ENCODE results near the gene ACSL1.

Gene ACSL1

DNA sequence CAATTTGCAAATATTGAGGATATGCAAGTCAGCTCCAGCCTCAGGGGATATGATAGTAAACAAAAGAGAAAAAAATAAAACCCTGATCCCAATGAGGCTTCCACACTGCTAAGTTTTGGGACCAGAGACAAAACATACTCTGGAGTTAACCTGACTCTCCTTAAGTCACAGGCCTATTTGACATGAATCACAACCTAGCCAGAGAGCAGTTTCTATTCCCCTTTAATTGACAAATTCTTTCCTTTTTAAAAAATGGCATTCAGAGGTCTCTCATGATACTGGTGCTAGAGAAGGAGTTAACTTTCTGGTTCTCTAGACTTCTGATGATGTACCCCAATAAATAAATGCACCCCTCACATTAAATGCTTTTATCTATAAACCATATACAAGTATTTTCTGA, 8.8 kb downstream of the ACSL1 start:
- ChIA-PET CTCF (no interaction called here), POLR2A (no interaction called here)
- no peak for TF ChIP-seq ZNF121 (tag by site-specific recombination; IDR thresholded peaks at IDR 0.05)
- TF ChIP-seq, protein P1, sequence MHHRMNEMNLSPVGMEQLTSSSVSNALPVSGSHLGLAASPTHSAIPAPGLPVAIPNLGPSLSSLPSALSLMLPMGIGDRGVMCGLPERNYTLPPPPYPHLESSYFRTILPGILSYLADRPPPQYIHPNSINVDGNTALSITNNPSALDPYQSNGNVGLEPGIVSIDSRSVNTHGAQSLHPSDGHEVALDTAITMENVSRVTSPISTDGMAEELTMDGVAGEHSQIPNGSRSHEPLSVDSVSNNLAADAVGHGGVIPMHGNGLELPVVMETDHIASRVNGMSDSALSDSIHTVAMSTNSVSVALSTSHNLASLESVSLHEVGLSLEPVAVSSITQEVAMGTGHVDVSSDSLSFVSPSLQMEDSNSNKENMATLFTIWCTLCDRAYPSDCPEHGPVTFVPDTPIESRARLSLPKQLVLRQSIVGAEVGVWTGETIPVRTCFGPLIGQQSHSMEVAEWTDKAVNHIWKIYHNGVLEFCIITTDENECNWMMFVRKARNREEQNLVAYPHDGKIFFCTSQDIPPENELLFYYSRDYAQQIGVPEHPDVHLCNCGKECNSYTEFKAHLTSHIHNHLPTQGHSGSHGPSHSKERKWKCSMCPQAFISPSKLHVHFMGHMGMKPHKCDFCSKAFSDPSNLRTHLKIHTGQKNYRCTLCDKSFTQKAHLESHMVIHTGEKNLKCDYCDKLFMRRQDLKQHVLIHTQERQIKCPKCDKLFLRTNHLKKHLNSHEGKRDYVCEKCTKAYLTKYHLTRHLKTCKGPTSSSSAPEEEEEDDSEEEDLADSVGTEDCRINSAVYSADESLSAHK (tag by site-specific recombination; IDR thresholded peaks at IDR 0.05): peak; percentile 65
- TF ChIP-seq ZFHX2 (tag by site-specific recombination; conservative IDR thresholded peaks at IDR 0.05): no peak
- TF ChIP-seq, protein P2, sequence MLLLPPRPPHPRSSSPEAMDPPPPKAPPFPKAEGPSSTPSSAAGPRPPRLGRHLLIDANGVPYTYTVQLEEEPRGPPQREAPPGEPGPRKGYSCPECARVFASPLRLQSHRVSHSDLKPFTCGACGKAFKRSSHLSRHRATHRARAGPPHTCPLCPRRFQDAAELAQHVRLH (tag by site-specific recombination; IDR thresholded peaks at IDR 0.05): no peak
- TF ChIP-seq, protein P3, sequence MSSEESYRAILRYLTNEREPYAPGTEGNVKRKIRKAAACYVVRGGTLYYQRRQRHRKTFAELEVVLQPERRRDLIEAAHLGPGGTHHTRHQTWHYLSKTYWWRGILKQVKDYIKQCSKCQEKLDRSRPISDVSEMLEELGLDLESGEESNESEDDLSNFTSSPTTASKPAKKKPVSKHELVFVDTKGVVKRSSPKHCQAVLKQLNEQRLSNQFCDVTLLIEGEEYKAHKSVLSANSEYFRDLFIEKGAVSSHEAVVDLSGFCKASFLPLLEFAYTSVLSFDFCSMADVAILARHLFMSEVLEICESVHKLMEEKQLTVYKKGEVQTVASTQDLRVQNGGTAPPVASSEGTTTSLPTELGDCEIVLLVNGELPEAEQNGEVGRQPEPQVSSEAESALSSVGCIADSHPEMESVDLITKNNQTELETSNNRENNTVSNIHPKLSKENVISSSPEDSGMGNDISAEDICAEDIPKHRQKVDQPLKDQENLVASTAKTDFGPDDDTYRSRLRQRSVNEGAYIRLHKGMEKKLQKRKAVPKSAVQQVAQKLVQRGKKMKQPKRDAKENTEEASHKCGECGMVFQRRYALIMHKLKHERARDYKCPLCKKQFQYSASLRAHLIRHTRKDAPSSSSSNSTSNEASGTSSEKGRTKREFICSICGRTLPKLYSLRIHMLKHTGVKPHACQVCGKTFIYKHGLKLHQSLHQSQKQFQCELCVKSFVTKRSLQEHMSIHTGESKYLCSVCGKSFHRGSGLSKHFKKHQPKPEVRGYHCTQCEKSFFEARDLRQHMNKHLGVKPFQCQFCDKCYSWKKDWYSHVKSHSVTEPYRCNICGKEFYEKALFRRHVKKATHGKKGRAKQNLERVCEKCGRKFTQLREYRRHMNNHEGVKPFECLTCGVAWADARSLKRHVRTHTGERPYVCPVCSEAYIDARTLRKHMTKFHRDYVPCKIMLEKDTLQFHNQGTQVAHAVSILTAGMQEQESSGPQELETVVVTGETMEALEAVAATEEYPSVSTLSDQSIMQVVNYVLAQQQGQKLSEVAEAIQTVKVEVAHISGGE (tag by site-specific recombination; conservative IDR thresholded peaks at IDR 0.05; ENCODE audit: low read depth): no peak
- Histone ChIP-seq H3K36me3 (ENCODE audit: control insufficient read depth in 2 of 2, insufficient read depth in 1 of 2, low read length in 2 of 2) (no peaks in the 10 kb centered on the region), H3K9me3 (ENCODE audit: control insufficient read depth, insufficient read depth, low read depth, low read length) (no peaks in the 10 kb centered on the region), H3K4me1 (ENCODE audit: control insufficient read depth, insufficient read depth, low read length) (peaks cover 17% of the 10 kb centered on the region), H3K4me3 (ENCODE audit: low read depth, low read length) (no peak overlapping the region), H3K27ac (ENCODE audit: extremely low read depth, low read depth, low read length) (no peak overlapping the region)

DNA sequence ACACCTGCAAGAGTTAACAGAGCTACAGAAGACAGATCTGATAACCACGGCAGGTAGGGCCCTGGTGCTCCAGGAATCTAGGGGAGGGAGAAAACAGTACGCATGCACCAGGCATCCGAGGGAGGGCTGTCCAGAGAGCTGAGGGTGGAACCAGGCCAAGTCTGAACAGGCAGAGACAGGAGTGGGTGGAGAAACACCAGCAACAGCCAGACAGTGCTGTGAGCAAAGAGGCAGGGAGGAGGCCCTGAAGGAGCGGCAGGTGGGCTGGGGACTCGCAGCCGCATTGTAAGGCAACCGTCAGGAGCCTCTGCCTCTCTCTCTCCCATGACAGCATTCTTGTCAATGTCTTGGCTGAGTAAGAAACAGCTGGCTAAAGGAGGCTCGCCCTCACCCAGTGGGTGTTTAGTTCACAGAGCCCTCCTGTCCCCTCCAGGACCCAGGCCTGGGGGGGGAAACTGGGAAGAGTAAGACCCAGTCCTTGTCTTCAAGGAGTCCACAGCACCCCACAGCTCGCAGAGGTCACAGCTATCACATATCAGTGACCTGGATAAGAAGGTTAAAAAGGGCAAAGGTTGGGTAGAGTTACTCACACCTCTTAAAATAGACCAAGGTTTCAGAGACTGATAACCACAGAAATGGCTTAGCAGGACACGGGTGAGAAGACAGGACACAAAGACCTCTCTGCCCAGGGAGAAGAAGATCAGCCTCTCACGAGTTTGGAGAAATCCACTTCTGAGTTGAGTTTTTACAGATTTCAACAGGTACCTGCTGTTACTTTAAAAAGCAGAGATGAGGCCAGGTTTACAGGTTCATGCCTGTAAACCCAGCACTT, 10.5 kb downstream of the ACSL1 start:
- Histone ChIP-seq H3K4me1 (ENCODE audit: control insufficient read depth, insufficient read depth, low read length) (peaks cover 18% of the 10 kb centered on the region), H3K27ac (ENCODE audit: extremely low read depth, low read depth, low read length) (no peak overlapping the region; the same call in 1 of the 2 replicates), H3K36me3 (ENCODE audit: control insufficient read depth in 2 of 2, insufficient read depth in 1 of 2, low read length in 2 of 2) (no peaks in the 10 kb centered on the region), H3K9me3 (ENCODE audit: control insufficient read depth, insufficient read depth, low read depth, low read length) (no peaks in the 10 kb centered on the region), H3K4me3 (ENCODE audit: low read depth, low read length) (peak overlapping the region; percentile 11)
- CTCF ChIA-PET: no interaction called here
- POLR2A ChIA-PET: interaction anchor here (1.5 kb wide), 1 partner anchor 82 kb away, joined by 6 read pairs; the partner anchor contains the start of gene CENPU
- TF ChIP-seq ZIC2 (tag by site-specific recombination; IDR thresholded peaks at IDR 0.05) (peak; percentile 33; the same call in 1 of the 2 replicates), SP3 (tag by site-specific recombination; IDR thresholded peaks at IDR 0.05) (peak; percentile 24; the same call in 1 of the 2 replicates), ZSCAN16 (tag by site-specific recombination; IDR thresholded peaks at IDR 0.05) (peak; percentile 59; the same call in 1 of the 2 replicates), ZNF600 (tag by site-specific recombination; IDR thresholded peaks at IDR 0.05) (peak; percentile 58; the same call in 1 of the 2 replicates), ZFHX2 (tag by site-specific recombination; conservative IDR thresholded peaks at IDR 0.05) (peak; percentile 68), ZNF571 (tag by site-specific recombination; IDR thresholded peaks at IDR 0.05) (no peak), ZBTB17 (tag by site-specific recombination; IDR thresholded peaks at IDR 0.05) (peak; percentile 87), BCL11A (tag by site-specific recombination; IDR thresholded peaks at IDR 0.05; ENCODE audit: low read depth) (no peak), GLIS1 (tag by site-specific recombination; IDR thresholded peaks at IDR 0.05) (peak; percentile 19; the same call in 1 of the 2 replicates), ZNF335 (tag by site-specific recombination; conservative IDR thresholded peaks at IDR 0.05) (0 out of 2 replicates have a peak, but pooled peaks have one; percentile 21), TRIM28 (IDR thresholded peaks at IDR 0.05; ENCODE audit: borderline replicate concordance, low read length) (peak; percentile 85), ZNF266 (tag by site-specific recombination; IDR thresholded peaks at IDR 0.05; ENCODE audit: low read depth) (no peak), SP2 (tag by site-specific recombination; IDR thresholded peaks at IDR 0.05) (peak; percentile 51), SCRT2 (tag by site-specific recombination; IDR thresholded peaks at IDR 0.05) (peak; percentile 58), ZNF202 (tag by site-specific recombination; IDR thresholded peaks at IDR 0.05; ENCODE audit: borderline replicate concordance) (no peak), ZFP41 (tag by site-specific recombination; IDR thresholded peaks at IDR 0.05; ENCODE audit: borderline replicate concordance) (no peak)
- TF ChIP-seq, protein P4, sequence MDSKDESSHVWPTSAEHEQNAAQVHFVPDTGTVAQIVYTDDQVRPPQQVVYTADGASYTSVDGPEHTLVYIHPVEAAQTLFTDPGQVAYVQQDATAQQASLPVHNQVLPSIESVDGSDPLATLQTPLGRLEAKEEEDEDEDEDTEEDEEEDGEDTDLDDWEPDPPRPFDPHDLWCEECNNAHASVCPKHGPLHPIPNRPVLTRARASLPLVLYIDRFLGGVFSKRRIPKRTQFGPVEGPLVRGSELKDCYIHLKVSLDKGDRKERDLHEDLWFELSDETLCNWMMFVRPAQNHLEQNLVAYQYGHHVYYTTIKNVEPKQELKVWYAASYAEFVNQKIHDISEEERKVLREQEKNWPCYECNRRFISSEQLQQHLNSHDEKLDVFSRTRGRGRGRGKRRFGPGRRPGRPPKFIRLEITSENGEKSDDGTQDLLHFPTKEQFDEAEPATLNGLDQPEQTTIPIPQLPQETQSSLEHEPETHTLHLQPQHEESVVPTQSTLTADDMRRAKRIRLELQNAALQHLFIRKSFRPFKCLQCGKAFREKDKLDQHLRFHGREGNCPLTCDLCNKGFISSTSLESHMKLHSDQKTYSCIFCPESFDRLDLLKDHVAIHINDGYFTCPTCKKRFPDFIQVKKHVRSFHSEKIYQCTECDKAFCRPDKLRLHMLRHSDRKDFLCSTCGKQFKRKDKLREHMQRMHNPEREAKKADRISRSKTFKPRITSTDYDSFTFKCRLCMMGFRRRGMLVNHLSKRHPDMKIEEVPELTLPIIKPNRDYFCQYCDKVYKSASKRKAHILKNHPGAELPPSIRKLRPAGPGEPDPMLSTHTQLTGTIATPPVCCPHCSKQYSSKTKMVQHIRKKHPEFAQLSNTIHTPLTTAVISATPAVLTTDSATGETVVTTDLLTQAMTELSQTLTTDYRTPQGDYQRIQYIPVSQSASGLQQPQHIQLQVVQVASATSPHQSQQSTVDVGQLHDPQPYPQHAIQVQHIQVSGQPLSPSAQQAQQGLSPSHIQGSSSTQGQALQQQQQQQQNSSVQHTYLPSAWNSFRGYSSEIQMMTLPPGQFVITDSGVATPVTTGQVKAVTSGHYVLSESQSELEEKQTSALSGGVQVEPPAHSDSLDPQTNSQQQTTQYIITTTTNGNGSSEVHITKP (tag by site-specific recombination; IDR thresholded peaks at IDR 0.05): no peak
- TF ChIP-seq, protein P5, sequence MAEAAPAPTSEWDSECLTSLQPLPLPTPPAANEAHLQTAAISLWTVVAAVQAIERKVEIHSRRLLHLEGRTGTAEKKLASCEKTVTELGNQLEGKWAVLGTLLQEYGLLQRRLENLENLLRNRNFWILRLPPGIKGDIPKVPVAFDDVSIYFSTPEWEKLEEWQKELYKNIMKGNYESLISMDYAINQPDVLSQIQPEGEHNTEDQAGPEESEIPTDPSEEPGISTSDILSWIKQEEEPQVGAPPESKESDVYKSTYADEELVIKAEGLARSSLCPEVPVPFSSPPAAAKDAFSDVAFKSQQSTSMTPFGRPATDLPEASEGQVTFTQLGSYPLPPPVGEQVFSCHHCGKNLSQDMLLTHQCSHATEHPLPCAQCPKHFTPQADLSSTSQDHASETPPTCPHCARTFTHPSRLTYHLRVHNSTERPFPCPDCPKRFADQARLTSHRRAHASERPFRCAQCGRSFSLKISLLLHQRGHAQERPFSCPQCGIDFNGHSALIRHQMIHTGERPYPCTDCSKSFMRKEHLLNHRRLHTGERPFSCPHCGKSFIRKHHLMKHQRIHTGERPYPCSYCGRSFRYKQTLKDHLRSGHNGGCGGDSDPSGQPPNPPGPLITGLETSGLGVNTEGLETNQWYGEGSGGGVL (tag by site-specific recombination; IDR thresholded peaks at IDR 0.05): peak; percentile 46; the same call in 1 of the 2 replicates

Data from HEK293 (cell line).